T follicular helper cell (primary cell): ENCODE results near the gene SCN1A.
"Not testable (repeated sequence)": the region's sequence is repeated elsewhere in the genome, so short reads cannot be mapped to it uniquely, and the experiment has no call there.

Experiments
- DNase-seq: peaks from one replicate; pipeline ENCODE4 v3.0.0-alpha.2; 2020; ENCODE audit warnings: low read depth
- total RNA-seq, 2 experiments: gene quantifications; one replicate each; lab custom pipeline; 2026; lab: John Stamatoyannopoulos, UW

Gene SCN1A
- total RNA-seq, result 0 to 0.06 reads per million in 2 experiments

GRCh38 chr2:166127217-166128155 is at the start of gene SCN1A:
Gene SCN1A, minus strand, starts transcription at chr2:166128020. Its CDS starts 54,399 bp downstream, at chr2:166073621.
- no peak for DNase-seq

- DNase-seq, result no peak
Measured at GRCh38 chr2:166173263-166173662, 45.4 kb upstream of the SCN1A start.

- DNase-seq, result no peak
Measured at GRCh38 chr2:166171216-166171615, 43.4 kb upstream of the SCN1A start.

GRCh38 chr2:166170356-166170755 is 42.5 kb upstream of the SCN1A start:
- DNase-seq, result no peak

GRCh38 chr2:166167449-166167848 is 39.6 kb upstream of the SCN1A start:
- DNase-seq, result no peak

GRCh38 chr2:166163775-166164174 is 36.0 kb upstream of the SCN1A start:
- no peak for DNase-seq

DNA sequence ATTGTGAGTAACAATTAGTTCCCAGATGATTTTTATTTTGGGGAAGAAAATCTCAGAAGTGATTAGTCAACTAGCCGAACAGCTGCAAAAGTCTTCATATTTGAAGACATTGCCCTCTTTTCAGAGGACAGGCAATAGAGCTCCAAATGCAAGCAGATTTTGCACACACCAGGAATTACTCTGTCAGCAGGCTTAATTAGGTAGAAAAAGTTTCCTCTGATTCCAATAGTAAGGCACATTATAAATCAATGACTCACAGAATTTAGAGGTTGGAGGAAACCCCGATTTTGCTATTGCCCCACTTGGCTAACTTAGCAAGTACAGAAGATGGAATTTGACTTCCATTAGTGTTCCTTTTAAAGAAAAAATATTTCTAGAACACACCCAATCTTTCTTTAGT is 30.7 kb upstream of the SCN1A start:
- no peak for DNase-seq

DNA sequence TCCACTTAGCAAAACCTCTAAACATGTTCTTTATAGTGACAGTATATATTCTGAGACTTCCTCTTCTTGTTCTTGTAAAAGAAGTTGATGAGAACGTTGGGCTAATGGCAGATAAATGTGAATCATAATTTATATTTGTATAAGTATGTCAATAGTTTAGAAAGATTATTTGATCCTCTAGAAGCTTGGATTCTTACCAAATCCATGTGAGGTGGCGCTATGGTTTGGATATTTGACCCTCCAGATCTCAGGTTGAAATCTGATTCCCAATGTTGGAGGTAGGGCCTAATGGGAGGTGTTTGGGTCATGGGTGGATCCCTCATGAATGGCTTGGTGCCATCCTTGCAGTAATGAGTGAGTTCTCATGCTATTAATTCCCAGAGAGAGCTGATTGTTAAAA is 29.8 kb upstream of the SCN1A start:
- DNase-seq, result no peak

DNA sequence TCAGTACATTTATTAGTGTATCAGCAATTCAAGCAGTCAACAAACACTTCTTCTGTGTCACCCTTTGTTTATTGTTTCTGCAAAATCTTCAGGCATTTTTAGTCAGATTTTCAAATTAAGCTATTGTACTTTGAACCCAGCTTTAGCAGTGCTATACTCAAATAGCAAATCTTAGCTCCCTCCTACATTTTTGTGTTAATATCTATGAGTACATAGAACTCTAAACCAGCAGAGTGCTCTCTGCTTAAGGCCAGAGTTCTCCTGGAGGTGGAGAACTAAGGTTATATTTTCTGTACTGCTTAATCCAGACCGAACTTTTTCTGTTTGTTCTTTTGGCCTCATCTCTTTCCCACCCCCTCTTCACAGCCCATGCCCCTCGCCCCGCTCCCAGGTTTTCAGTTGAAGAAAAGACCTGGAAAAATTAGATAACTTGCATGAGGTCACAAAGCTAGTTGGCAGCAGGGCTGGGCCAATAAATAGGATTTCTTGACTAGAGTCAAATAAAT is 29.2 kb upstream of the SCN1A start:
- no peak for DNase-seq

DNA sequence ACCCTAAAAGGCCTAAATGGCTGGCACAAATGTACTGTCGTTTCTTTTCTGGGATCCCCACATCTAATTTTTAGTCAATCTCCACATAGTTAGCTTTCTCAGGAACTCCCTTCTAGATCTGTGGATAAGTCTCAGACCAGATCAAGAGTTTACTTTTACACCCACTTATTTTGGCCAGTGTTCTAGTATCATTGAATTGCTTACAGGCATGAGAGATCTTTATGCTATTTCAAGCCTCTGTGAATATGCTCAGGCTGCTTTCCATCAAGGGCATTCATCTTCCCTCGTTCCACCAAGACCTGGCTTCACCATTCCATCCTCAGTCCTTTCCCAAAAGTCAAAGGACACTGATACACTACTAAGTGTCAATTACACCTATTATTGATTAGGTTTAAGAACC is 27.8 kb upstream of the SCN1A start:
- no peak for DNase-seq

DNA sequence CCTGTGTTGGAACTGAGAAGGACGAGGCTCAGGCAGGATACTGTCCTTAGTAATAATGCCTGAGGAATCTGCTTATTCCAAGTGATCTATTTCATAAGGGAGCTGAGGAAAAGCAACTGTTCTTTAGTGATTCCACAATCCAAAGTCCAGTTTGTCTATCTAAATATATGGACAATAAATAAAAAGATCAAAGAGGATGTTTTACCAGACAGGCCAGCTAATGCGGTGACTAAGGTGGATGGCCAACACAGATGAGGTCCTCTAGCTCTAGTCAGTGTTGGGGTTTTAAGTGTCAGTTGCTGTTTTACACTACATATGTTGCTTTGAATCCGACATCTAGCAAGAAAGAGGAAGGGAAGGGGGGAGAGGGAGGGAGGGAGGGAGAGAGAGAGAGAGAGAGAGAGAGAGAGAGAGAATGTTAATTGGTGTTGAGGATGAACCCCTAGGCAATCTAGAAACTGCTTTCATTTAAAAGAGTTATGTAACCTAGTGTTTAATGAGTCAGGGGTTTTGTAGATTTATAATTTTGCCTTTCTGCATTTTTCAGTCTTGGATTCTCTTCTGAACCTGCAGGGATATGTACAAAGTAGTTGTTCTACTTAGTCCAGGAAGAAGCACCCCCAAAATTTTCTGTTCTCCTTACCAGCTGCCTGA is 27.0 kb upstream of the SCN1A start:
- no peak for DNase-seq

DNA sequence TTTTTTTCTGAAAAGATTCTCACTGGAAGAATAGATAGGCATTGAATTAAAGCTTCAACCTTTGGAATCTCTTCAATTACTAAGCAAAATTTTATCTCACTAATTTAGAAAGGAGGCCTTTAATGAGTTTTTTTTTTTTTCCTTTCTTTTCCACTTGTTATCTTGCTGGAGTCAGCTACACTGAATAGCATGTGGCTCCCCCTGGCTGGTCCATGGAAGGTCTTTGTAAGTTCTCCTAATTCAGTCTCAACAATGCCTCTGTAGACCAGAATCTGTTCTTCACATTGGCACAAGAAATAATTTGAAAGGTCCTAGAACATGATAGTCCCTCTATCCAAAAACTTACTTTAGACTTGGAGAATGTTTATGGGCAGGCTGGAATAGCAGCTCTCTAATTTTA is 24.2 kb upstream of the SCN1A start:
- DNase-seq, result no peak

- no peak for DNase-seq
Measured at GRCh38 chr2:166148500-166149400, 20.9 kb upstream of the SCN1A start.

DNA sequence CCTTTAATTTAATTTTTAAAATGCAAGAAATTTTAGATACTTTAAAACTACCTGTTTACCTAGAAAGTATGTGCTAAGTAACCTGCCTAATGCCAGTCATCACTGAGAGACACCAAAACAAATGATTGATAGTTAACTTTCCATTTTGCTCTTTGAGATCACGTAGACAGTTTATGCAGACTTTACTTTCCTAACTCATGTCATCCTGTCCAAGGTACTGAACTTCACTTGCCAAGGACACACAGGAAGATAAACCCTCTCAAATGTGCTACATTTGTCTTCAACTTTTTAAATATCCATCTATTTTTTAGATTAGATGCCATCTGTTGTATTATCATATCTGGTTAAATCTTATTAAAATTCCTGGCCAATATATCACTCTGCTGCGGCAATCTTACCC is 20.1 kb upstream of the SCN1A start:
- DNase-seq, result no peak

DNA sequence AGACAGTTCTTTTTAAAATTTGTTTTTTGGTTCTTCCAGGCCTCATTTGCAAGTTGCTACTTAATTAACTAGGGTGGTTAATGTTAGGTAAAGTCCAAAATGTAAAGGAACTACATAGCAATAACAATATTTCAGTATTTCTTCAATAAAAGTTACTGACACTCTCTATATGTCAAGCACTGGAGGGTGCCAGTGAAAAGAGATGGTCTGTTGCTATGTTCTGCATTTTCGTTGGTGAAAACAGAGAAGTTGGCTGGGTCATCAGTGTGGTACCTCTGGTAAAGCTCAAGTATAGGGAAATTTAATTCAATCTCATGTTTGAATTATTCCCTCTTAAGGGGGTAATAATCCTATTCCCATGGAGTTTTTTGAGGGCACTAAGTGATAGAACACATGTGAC is 16.3 kb upstream of the SCN1A start:
- DNase-seq, result no peak

- DNase-seq, result no peak
Measured at GRCh38 chr2:166140932-166141331, 13.1 kb upstream of the SCN1A start.

DNA sequence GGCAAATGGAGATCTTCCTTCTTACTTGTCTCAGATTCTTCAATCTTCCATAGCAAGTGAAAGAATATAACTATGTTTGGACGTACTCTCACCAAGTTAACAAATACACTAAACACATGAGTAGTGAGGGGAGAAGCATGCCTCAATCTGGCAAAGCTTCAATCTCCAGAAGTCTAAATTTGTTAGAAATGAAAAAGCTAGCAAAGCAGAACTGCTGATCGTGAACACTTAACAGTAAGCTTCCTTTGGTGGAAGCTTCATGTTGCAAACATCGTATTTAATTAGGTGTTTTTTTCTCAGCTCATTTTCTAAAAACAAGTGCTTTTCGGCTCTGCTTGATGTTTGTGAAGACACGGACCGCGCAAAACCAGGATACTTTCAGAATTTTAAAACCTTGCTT is 12.7 kb upstream of the SCN1A start:
- no peak for DNase-seq

- DNase-seq, result not testable (repeated sequence)
Measured at GRCh38 chr2:166139479-166139878, 11.7 kb upstream of the SCN1A start.

- DNase-seq, result no peak
Measured at GRCh38 chr2:166138667-166139066, 10.8 kb upstream of the SCN1A start.

DNA sequence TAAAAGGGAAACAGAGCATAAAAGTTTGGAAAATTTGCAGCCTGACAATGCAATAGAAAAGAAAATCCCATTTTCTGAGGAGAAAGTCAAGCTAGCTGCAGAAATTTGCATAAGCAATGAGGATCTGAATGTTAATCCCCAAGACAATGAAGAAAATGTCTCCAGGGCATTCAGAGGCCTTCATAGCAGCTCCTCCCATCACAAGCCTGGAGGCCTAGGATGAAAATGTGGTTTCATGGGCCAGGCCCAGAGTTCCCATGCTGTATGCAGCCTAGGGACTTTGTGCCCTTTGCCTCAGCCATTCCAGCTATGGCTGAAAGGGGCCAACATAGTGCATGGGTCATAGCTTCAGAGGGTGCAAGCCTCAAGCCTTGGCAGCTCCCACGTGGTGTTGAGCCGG is 10.3 kb upstream of the SCN1A start:
- no peak for DNase-seq

GRCh38 chr2:166137331-166137730 is 9.5 kb upstream of the SCN1A start:
- no peak for DNase-seq

DNA sequence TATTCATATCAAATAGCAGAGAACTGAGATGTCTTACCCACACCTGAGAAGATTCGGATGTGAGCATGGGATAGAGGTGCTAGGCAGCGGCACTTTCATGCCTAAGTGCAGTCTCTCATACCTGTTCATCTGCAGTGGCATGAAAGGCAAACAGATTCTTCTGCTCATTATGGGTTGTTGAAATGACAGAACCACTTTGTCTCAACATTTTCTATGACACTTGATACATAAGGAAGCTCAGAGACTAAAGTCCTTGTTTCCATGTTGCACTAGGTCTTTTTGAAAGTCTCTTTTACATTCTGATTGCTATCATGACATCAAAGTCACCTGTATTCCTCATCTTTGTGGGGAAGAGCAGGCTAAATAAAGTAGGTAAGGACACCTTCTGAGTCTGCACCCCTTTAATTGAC is 8.0 kb upstream of the SCN1A start:
- no peak for DNase-seq
